Activated CD4-positive, alpha-beta T cell treated with anti-CD3 and anti-CD28 coated beads for 1 hour (primary cell): ENCODE results near the gene STMN3.
"Not testable (repeated sequence)": the region's sequence is repeated elsewhere in the genome, so short reads cannot be mapped to it uniquely, and the experiment has no call there.

Experiments
- DNase-seq: peaks from one replicate; pipeline ENCODE4 v3.0.0-alpha.2; 2020

The STMN3 gene

GRCh38 chr20:63630956-63631355, 22.3 kb downstream of the STMN3 start:
- DNase-seq, result not testable (repeated sequence)

DNA sequence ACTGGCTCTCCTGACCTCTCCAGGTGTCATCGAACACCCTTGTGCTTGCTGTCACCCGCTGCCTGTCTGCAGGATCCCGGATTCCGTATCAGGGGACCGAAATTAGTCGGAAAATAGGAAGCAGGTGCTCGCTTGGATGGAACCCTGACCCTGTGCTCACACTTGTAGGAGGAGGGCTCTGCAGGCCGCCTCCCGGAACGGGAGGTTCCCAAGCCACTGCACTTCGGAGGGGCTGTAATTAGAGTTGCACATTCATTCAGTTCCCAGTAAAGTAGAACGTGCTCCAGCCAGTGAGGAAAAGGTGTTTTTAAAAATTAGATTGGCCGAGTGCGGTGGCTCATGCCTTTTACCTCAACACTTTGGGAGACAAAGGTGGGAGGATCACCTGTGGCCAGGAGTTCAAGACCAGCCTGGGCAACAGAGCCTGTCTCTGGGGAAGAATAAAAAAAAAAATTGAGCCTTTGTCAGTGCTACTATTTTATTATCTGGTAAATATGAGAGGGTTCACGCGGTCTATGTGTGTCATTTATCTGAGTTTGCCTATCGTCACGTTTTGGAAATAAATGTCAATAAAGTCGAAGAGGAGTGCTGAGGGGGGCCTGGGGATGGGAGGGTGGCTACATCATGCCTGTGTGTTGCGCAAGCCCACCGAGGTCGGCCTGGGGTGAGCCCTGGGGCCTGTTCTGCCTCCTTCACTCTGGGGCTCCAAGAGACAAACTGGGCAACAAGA, 24.8 kb downstream of the STMN3 start:
- DNase-seq, result peak; percentile 36

DNA sequence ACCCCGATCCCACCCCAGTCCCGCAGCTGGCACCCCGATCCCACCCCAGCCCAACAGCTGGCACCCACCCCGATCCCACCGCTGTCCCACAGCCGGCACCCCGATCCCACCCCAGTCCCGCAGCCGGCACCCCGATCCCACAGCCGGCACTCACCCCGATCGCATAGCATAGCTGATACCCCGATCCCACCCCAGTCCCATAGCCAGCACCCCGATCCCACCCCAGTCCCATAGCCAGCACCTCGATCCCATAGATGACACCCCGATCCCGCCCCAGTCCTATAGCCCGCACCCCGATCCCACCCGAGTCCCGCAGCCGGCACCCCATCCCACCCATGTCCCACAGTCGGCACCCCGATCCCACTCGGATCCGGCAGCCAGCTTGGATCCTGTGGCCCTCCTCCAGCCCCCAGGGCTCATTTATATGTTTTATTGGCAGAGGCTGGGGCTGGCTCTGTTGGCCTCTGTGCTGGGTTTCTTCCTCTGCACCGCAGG, 25.4 kb downstream of the STMN3 start:
- DNase-seq, result no peak

DNA sequence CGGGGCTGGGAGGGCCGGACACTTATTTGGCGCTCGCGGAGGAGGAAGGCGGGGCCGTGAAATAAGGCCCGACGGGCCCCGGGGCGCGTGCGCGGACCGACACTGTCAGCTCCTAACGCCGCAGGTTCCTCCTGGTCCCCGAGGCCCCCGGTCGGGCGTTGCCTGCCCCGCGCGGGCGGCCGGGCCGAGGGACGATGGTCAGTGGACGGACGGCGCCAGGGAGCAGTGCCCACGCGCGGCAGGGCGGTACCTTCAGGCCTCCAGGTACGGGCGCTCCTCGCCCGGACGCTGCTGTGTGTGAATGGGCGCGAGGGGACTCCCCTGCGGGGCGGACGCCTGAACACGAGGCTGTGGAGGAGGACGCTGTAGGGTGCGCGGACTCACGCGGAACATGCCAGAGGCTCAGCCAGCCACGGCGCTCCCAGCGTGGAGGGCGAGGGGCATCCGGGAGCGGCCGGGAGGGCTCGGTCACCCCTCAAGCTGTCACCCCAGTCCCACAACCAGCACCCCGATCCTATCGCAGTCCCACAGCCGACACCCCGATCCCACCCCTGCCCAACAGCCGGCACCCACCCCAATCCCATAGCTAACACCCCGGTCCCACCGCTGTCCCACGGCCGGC, 26.0 kb downstream of the STMN3 start:
- peak; percentile 93 for DNase-seq

GRCh38 chr20:63626424-63627128, 26.6 kb downstream of the STMN3 start, which contains the start of gene GMEB2:
TSS of gene GMEB2 (minus strand) at chr20:63627101. CDS start at chr20:63619397, 7,704 bp downstream.
- peak; percentile 58 for DNase-seq

GRCh38 chr20:63625771-63626423, 27.3 kb downstream of the STMN3 start:
- no peak for DNase-seq

DNA sequence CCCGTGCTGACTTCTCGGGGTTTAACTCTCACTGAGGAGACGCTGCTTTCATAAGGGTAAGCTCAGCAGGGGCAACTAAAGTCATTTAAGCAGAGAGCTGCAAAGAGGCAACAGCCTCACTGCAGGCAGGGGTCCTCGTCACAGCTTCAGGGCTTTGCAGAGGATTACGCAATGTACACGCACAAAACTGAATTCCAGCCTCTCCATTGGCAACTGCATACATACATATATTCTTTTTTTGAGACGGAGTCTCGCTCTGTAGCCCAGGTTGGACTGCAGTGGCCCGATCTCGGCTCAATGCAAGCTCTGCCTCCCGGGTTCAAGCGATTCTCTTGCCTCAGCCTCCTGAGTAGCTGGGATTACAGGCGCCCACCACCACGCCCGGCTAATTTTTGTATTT, 28.7 kb downstream of the STMN3 start:
- DNase-seq, result no peak

DNA sequence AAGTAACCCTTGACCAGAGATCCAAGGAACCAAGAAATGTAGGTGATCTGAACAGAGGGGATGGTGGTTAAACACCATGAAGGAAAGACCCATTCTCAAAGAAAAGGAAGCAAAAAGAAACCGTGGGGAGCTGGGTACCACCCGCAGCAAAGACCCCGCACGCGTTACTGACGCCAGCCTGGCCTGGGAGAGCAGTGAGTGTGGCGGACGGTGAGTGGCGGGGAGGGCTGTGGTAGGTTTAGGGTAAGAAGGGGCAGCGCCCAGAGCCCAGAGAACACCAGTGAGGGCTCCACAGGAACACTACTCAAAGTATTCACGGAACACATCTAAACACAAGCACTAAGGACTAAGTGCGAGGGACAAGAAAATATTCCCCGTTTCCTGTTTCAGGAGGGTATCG, 30.5 kb downstream of the STMN3 start:
- DNase-seq, result no peak

GRCh38 chr20:63622096-63622495, 31.1 kb downstream of the STMN3 start:
- DNase-seq, result no peak

- no peak for DNase-seq
Measured at GRCh38 chr20:63620991-63621390, 32.2 kb downstream of the STMN3 start.

GRCh38 chr20:63619505-63619904, 33.7 kb downstream of the STMN3 start:
- DNase-seq, result no peak

DNA sequence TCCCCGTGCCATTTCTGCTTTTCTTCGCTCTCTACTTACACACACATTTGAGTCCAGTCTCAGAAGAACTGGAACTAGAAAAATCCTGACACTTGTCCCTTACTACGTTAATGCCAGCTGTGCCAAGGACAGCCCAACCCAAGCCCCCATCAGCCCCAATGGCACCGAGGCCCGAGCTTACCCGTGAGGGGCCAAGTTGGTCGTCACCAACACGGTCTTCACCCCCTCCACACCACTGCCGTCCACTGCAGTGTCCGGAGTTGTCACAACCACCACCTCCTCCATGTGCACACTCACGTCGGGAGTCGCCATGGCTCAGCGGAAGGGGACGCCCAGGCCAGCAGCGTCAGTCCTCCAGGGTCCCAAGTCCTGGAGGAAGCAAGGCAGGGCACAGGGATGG, 34.1 kb downstream of the STMN3 start:
- no peak for DNase-seq

GRCh38 chr20:63618291-63618980, 34.8 kb downstream of the STMN3 start:
- no peak for DNase-seq

DNA sequence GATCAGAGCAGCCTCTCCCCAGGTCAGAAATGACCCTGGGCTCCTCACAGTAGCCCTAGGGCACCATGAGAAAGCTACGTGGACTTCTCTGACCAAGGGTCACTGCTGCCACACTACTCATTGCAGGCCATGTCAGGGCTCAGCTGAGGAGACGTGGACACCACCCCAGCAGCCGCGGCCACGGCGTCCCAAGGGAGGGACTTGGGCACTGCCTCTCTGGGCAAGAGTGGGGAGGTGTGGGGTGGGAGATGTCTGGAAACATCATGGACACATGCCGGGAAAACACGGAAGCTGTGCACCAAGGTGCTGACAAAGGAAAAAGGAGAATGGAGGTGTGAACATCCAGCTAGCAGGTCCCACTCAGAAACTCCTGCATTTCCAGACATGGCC, 35.4 kb downstream of the STMN3 start:
- DNase-seq, result no peak

GRCh38 chr20:63617092-63617875, 35.9 kb downstream of the STMN3 start:
- no peak for DNase-seq

DNA sequence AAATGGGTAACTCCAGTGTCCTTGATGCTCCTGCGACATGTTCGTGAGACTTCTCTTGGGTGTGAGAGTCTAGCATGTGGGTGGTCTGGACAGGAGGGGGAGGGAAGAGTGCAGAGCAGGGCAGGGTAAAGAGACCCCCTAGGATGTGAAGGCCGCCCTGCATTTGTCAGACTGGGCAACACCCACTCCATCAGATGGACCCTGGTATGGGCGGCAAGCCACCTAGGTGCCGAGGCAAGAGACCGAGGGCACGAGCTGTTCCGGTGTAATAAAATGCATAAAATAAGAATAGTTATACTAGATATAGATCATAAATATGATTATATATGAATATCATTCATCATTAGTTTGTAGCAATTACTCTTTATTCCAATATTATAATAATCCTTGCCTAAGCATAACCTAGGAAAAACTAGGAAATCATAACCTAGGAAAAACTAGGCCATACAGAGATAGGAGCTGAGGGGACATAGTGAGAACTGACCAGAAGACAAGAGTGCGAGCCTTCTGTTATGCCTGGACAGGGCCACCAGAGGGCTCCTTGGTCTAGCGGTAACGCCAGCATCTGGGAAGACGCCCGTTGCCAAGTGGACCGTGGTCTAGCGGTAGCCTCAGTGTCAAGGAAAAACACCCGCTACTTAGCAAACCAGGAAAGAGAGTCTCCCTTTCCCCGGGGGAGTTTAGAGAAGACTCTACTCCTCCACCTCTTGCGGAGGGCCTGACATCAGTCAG, 39.2 kb downstream of the STMN3 start:
- DNase-seq, result not testable (repeated sequence)

DNA sequence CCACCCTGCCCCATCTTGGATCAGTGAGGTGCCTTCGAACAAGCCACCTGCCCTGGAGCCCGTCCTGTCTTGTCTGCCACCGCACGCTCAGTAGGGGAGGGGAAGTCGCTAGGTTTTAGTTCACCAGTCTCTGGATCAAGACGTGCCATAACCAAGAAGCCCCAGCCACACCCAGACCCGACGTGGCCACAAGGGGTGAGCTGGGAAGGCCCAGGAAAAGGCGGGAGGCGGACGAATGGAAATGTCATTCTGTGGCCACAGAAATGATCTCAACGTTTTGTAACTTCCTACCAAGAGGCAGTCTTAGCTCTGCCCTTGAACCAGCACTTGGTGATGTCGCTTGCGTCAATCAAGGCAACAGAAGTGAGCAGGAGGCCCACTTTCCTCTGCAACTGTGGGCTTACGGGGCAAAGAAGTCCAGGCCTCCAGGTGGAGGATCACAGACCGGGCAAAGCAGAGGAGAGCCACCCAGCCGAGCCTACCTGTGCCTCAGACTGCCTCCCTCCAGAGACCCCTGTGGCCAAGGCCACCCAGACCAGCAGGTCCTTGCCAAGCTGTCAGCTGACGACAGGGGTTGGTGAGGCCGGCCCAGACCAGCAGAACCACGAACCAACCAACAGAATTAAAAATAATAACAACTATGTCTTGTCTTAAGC, 40.8 kb downstream of the STMN3 start:
- no peak for DNase-seq

DNA sequence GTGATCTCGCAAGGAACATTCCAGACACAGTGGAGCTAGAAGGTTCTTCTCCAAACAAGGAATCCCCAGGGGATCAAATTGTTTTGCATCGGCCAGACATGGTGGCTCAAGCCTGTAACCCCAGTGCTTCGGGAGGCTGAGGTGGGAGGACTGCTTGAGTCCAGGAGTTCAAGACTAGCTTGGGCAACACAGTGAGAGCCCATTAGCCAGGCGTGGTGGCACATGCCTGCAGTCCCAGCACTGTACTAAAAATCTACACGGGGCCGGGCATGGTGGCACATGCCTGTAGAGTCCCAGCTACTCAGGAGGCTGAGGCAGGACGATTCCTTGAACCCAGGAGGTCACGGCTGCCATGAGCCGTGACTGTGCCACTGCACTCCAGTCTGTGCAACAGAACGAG, 41.6 kb downstream of the STMN3 start:
- no peak for DNase-seq

DNA sequence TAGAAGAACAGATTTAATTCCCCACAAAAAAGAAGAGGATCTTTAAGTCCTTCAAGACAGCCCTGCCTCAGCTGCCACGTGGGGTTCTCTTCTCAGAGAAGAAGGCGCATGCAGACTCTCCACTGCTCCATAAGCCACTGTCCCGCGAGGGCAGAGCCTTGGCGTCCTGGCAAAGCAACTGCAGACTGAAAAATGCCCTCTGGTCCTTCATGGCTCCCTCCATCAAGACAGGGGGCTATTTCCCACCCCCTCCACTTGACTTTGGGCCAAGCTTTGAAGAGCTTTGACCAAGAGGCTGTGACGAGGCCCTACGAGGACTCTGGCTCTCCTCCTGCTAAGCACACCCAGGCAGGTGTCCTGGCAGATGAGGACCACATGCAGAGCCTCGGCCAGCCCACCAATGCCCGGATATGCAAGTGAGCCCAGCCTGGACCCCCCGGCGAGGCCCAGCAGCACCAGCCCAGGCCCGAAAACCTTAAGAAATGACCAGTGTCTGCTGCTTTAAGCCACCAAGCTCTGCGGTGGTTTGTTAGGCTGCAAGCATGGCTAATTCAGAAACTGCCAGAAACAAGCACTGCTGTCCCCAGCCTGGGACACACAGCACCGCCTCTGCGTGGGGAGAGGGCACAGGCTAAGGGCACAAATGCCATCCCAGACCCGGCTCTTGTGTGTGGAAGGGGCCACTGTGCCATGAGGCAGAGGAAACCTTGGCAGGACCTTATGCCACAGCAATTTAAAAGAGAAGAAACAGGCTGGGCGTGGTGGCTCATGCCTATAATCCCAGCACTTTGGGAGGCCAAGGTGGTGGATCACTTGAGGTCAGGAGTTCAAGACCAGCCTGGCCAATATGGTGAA, 42.4 kb downstream of the STMN3 start:
- no peak for DNase-seq

- no peak for DNase-seq
Measured at GRCh38 chr20:63606686-63607085, 46.5 kb downstream of the STMN3 start.
